Hepatocyte (in vitro differentiated cells): ENCODE measurements around the gene NARS2. TPM values are rescaled to one million over a fixed set of nuclear protein-coding genes. Genes with fewer than 3 reads are reported as not detected.
"Not testable (repeated sequence)": the region's sequence is repeated elsewhere in the genome, so short reads cannot be mapped to it uniquely, and the experiment has no call there.

Experiments used
- DNase-seq: peaks from one replicate; pipeline ENCODE4 v3.0.0-alpha.2; 2016; ENCODE audit warnings: low spot score
- H2AFZ ChIP-seq: fragments of 200-600 bp; sonication (generic); 2 replicates; pipeline ENCODE4 v1.6.0; 2016; ENCODE audit warnings: antibody characterized with exemption, mild to moderate bottlenecking
- H3K27ac ChIP-seq: fragments of 200-600 bp; sonication (generic); 2 replicates; pipeline ENCODE4 v1.5.1; 2016; ENCODE audit warnings: mild to moderate bottlenecking
- H3K27me3 ChIP-seq: fragments of 200-600 bp; sonication (generic); 2 replicates; pipeline ENCODE4 v1.6.1; 2016
- H3K36me3 ChIP-seq: fragments of 200-600 bp; sonication (generic); replicated peaks from 2 replicates; pipeline ENCODE4 v1.5.1; 2016; ENCODE audit warnings: low read depth; ENCODE audit not compliant: insufficient read depth
- H3K4me1 ChIP-seq: fragments of 200-600 bp; sonication (generic); 2 replicates; pipeline ENCODE4 v1.5.1; 2016; ENCODE audit warnings: mild to moderate bottlenecking, moderate library complexity; ENCODE audit not compliant: insufficient read depth
- H3K4me2 ChIP-seq: fragments of 200-600 bp; sonication (generic); 2 replicates; pipeline ENCODE4 v1.6.0; 2016
- H3K4me3 ChIP-seq: fragments of 200-600 bp; sonication (generic); 2 replicates; pipeline ENCODE4 v1.5.1; 2016; ENCODE audit warnings: mild to moderate bottlenecking
- H3K79me2 ChIP-seq: fragments of 200-600 bp; sonication (generic); 2 replicates; pipeline ENCODE4 v1.6.0; 2017; ENCODE audit warnings: mild to moderate bottlenecking
- H3K9me2 ChIP-seq: fragments of 200-600 bp; sonication (generic); replicated peaks from 2 replicates; pipeline ENCODE4 v1.6.0; 2017; ENCODE audit warnings: mild to moderate bottlenecking; ENCODE audit not compliant: insufficient read depth
- H3K9me3 ChIP-seq: fragments of 200-600 bp; sonication (generic); 2 replicates; pipeline ENCODE4 v1.5.1; 2016; ENCODE audit warnings: low read depth, mild to moderate bottlenecking
- H4K20me1 ChIP-seq: fragments of 200-600 bp; sonication (generic); 2 replicates; pipeline ENCODE4 v1.6.0; 2016; ENCODE audit warnings: mild to moderate bottlenecking; ENCODE audit not compliant: insufficient read depth, poor library complexity, severe bottlenecking
- CTCF ChIP-seq: fragments of 200-600 bp; sonication (generic); IDR thresholded peaks from 2 replicates; pipeline ENCODE4 v1.5.1; 2016; ENCODE audit warnings: antibody characterized with exemption, mild to moderate bottlenecking; ENCODE audit not compliant: poor library complexity
- EZH2 ChIP-seq: fragments of 200-600 bp; sonication (generic); IDR thresholded peaks from 2 replicates; pipeline ENCODE4 v1.6.1; 2016; ENCODE audit warnings: antibody characterized with exemption, mild to moderate bottlenecking, borderline replicate concordance
- EZH2phosphoT487 ChIP-seq: fragments of 200-600 bp; sonication (generic); IDR thresholded peaks from one replicate; pipeline ENCODE4 v1.6.1; 2018; ENCODE audit warnings: antibody characterized with exemption, mild to moderate bottlenecking, low read depth, moderate library complexity; ENCODE audit not compliant: unreplicated experiment, severe bottlenecking
- WGBS: methylation state at CpG from one replicate; pipeline ENCODE4 v1.1.6; 2016; ENCODE audit warnings: low lambda C conversion rate; ENCODE audit errors: missing lambda C conversion rate; 5-methylcytosine and 5-hydroxymethylcytosine counted together
- polyA plus RNA-seq: library from polyadenylated mRNA; unstranded; fragments of >200 nt; fragmentation: Nextera tagmentation; extraction: Ambion mirVana; gene quantifications from 2 replicates; pipeline ENCODE4 v1.2.1, GENCODE V29; 2016
- total RNA-seq: library from RNA; depleted of rRNA; stranded (reverse); fragments of >200 nt; gene quantifications from 2 replicates; pipeline ENCODE4 v1.2.3, GENCODE V29; 2014

NARS2 gene
- total and polyA plus RNA-seq, 2 experiments from 2014 or later: 17.5 to 19.1 TPM

DNA sequence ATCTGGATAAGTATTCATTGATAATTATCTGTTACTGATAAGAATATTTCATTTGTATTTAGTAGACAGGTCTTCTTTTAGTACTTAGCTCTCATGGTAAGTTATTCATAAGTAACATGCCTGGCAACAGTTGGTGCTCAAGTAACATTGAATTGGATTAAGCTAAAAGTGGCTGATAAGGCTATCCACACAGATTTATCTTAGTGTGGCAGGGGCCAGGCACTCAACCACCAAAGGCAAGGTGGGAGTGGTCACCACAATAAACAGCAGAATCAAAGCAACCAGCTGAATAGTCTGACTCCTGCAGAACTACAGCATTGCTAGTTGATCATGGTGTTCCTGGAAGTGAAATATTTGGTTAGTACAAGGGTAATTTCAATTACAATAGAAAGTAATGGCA lies 33.0 kb upstream of the NARS2 start:
- H3K27me3 ChIP-seq: no peaks in the 10 kb centered on the region
- no peaks in the 10 kb centered on the region for H4K20me1 ChIP-seq
- H3K4me2 ChIP-seq: no peak overlapping the region
- no peaks in the 10 kb centered on the region for H3K9me3 ChIP-seq
- H3K4me1 ChIP-seq: no peaks in the 10 kb centered on the region
- no peak overlapping the region for H3K4me3 ChIP-seq
- TF ChIP-seq EZH2: no peak
- no peak for TF ChIP-seq EZH2phosphoT487
- TF ChIP-seq CTCF: no peak
- no peak for DNase-seq
- H3K9me2 ChIP-seq: no peaks in the 10 kb centered on the region
- H2AFZ ChIP-seq: no peak overlapping the region
- H3K79me2 ChIP-seq: no peaks in the 10 kb centered on the region
- H3K36me3 ChIP-seq: no peaks in the 10 kb centered on the region
- no peak overlapping the region for H3K27ac ChIP-seq

- H3K9me2 ChIP-seq: no peaks in the 10 kb centered on the region
- H3K27me3 ChIP-seq: no peaks in the 10 kb centered on the region
- no peak overlapping the region for H3K4me3 ChIP-seq
- no peak overlapping the region for H3K27ac ChIP-seq
- H3K9me3 ChIP-seq: no peaks in the 10 kb centered on the region
- H3K4me1 ChIP-seq: no peaks in the 10 kb centered on the region
- H3K79me2 ChIP-seq: no peaks in the 10 kb centered on the region
- H3K4me2 ChIP-seq: no peak overlapping the region
- WGBS: 65% methylated on average over 3 of the region's 3 CpGs
- no peaks in the 10 kb centered on the region for H3K36me3 ChIP-seq
- H4K20me1 ChIP-seq: no peaks in the 10 kb centered on the region
- no peak for TF ChIP-seq EZH2phosphoT487
- DNase-seq: no peak
- no peak overlapping the region for H2AFZ ChIP-seq
Observed at GRCh38 chr11:78606667-78607066, 32.0 kb upstream of the NARS2 start.

- Histone ChIP-seq H3K4me3 (no peak overlapping the region), H2AFZ (no peak overlapping the region), H3K9me2 (no peaks in the 10 kb centered on the region), H4K20me1 (no peaks in the 10 kb centered on the region), H3K27me3 (no peaks in the 10 kb centered on the region), H3K4me1 (no peaks in the 10 kb centered on the region), H3K36me3 (no peaks in the 10 kb centered on the region), H3K4me2 (no peak overlapping the region), H3K9me3 (no peaks in the 10 kb centered on the region), H3K79me2 (no peaks in the 10 kb centered on the region), H3K27ac (no peak overlapping the region)
- DNase-seq: no peak
- WGBS: 89% methylated on average over 7 of the region's 7 CpGs
- no peak for TF ChIP-seq CTCF
- no peak for TF ChIP-seq EZH2
- no peak for TF ChIP-seq EZH2phosphoT487
Observed at GRCh38 chr11:78605296-78605695, 30.6 kb upstream of the NARS2 start.

DNA sequence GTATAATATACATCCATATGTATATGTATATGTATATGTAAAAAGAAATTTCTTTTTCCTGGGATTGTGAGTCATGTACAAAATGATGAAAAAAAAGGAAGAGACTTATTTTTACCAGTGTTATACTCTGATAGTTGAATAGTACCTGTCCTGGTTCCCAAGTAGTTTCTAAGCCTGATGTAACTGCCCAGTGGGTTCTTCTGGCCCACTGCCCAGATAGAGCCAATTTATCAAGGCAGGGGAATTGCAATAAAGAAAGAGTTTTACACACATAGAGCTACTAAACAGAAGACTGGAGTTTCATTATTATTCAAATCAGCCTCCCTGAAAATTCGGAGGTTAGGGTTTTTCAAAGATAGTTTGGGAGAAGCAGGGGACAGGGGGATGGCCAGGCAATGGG lies 29.1 kb upstream of the NARS2 start:
- Histone ChIP-seq H3K4me2 (no peak overlapping the region), H3K9me2 (no peaks in the 10 kb centered on the region), H3K9me3 (no peaks in the 10 kb centered on the region), H2AFZ (no peak overlapping the region), H3K79me2 (no peaks in the 10 kb centered on the region), H3K4me3 (no peak overlapping the region), H3K27ac (no peak overlapping the region), H3K4me1 (no peaks in the 10 kb centered on the region), H3K36me3 (no peaks in the 10 kb centered on the region), H3K27me3 (no peaks in the 10 kb centered on the region), H4K20me1 (no peaks in the 10 kb centered on the region)
- TF ChIP-seq EZH2: no peak
- TF ChIP-seq EZH2phosphoT487: no peak
- TF ChIP-seq CTCF: no peak
- no peak for DNase-seq
- WGBS: 68% methylated on average over 1 of the region's 1 CpG

DNA sequence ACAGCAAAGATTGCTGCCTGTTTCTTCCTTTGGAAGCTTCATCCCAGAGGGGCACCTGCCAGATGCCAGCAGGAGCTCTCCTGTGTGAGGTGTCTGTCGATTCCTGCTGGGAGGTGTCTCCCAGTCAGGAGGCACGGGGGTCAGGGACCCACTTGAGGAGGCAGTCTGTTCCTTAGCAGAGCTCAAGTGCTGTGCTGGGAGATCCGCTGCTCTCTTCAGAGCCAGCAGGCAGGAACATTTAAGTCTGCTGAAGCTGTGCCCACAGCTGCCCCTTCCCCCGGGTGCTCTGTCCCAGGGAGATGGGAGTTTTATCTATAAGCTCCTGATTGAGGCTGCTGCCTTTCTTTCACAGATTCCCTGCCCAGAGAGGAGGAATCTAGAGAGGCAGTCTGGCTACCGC lies 28.1 kb upstream of the NARS2 start:
- WGBS: 95% methylated on average over 5 of the region's 5 CpGs
- not testable (repeated sequence) for H3K9me3 ChIP-seq, H3K79me2 ChIP-seq, H3K4me2 ChIP-seq, H2AFZ ChIP-seq, H3K4me3 ChIP-seq, H3K36me3 ChIP-seq, DNase-seq, H3K4me1 ChIP-seq, H4K20me1 ChIP-seq, H3K9me2 ChIP-seq, H3K27me3 ChIP-seq, H3K27ac ChIP-seq

- not testable (repeated sequence) for H3K27ac ChIP-seq, H2AFZ ChIP-seq, H4K20me1 ChIP-seq, H3K4me2 ChIP-seq, H3K79me2 ChIP-seq, H3K27me3 ChIP-seq, H3K4me3 ChIP-seq, H3K9me3 ChIP-seq, H3K4me1 ChIP-seq, H3K9me2 ChIP-seq, H3K36me3 ChIP-seq, DNase-seq
- WGBS: 58% methylated on average over 5 of the region's 5 CpGs
Observed at GRCh38 chr11:78601066-78601465, 26.4 kb upstream of the NARS2 start.

- not testable (repeated sequence) for H3K4me3 ChIP-seq, H3K27ac ChIP-seq, H3K4me2 ChIP-seq, H3K79me2 ChIP-seq, H3K36me3 ChIP-seq, H3K27me3 ChIP-seq, DNase-seq, H3K9me2 ChIP-seq, H4K20me1 ChIP-seq, H3K4me1 ChIP-seq, H2AFZ ChIP-seq, H3K9me3 ChIP-seq
- WGBS: 100% methylated on average over 2 of the region's 2 CpGs
Observed at GRCh38 chr11:78597579-78597978, 22.9 kb upstream of the NARS2 start.
